HG03521 (cell line): Measurements from ENCODE around the gene GPX3.

Experiments
- ATAC-seq: cut with Tn5 transposase; IDR thresholded peaks from one replicate; pipeline ENCODE4 v1.9.1; 2021; ENCODE audit warnings: mild to moderate bottlenecking, moderate library complexity; ENCODE audit not compliant: unreplicated experiment

The GPX3 gene

GRCh38 chr5:151020304-151021110 lies at the start of gene GPX3:
Gene GPX3, plus strand, starts transcription at chr5:151020591. Its CDS starts 64 bp downstream, at chr5:151020655.
- peak; percentile 61 for ATAC-seq

GRCh38 chr5:150978590-150978989 lies 41.8 kb upstream of the GPX3 start:
- ATAC-seq: no peak

GRCh38 chr5:150987746-150988145 lies 32.6 kb upstream of the GPX3 start:
- ATAC-seq: no peak

GRCh38 chr5:150989695-150990094 lies 30.7 kb upstream of the GPX3 start:
- ATAC-seq: no peak

GRCh38 chr5:150992705-150993104 lies 27.7 kb upstream of the GPX3 start:
- ATAC-seq: no peak

- no peak for ATAC-seq
Measured at GRCh38 chr5:150993422-150993821, 27.0 kb upstream of the GPX3 start.

GRCh38 chr5:150993826-150994412 lies 26.5 kb upstream of the GPX3 start:
- ATAC-seq: no peak

- ATAC-seq: no peak
Measured at GRCh38 chr5:150999704-151000442, 20.5 kb upstream of the GPX3 start.

- no peak for ATAC-seq
Measured at GRCh38 chr5:151001436-151001835, 19.0 kb upstream of the GPX3 start.

- ATAC-seq: no peak
Measured at GRCh38 chr5:151002250-151002649, 18.1 kb upstream of the GPX3 start.

- no peak for ATAC-seq
Measured at GRCh38 chr5:151002681-151003502, 17.5 kb upstream of the GPX3 start.

- ATAC-seq: no peak
Measured at GRCh38 chr5:151003503-151003860, 16.9 kb upstream of the GPX3 start.

GRCh38 chr5:151004499-151004898 lies 15.9 kb upstream of the GPX3 start:
- no peak for ATAC-seq

- ATAC-seq: no peak
Measured at GRCh38 chr5:151005187-151005949, 15.0 kb upstream of the GPX3 start.

GRCh38 chr5:151005950-151006576 lies 14.3 kb upstream of the GPX3 start:
- ATAC-seq: no peak

GRCh38 chr5:151006704-151007334 lies 13.6 kb upstream of the GPX3 start:
- ATAC-seq: no peak

GRCh38 chr5:151007430-151008209 lies 12.8 kb upstream of the GPX3 start:
- ATAC-seq: no peak

GRCh38 chr5:151008210-151008491 lies 12.2 kb upstream of the GPX3 start:
- no peak for ATAC-seq

GRCh38 chr5:151008906-151009305 lies 11.5 kb upstream of the GPX3 start:
- ATAC-seq: no peak
